HG03095 (cell line): ENCODE results near the gene SIT1.

Source experiments
- ATAC-seq: cut with Tn5 transposase; IDR thresholded peaks from one replicate; pipeline ENCODE4 v1.9.1; 2021; ENCODE audit warnings: moderate library complexity; ENCODE audit not compliant: unreplicated experiment

Gene SIT1

DNA sequence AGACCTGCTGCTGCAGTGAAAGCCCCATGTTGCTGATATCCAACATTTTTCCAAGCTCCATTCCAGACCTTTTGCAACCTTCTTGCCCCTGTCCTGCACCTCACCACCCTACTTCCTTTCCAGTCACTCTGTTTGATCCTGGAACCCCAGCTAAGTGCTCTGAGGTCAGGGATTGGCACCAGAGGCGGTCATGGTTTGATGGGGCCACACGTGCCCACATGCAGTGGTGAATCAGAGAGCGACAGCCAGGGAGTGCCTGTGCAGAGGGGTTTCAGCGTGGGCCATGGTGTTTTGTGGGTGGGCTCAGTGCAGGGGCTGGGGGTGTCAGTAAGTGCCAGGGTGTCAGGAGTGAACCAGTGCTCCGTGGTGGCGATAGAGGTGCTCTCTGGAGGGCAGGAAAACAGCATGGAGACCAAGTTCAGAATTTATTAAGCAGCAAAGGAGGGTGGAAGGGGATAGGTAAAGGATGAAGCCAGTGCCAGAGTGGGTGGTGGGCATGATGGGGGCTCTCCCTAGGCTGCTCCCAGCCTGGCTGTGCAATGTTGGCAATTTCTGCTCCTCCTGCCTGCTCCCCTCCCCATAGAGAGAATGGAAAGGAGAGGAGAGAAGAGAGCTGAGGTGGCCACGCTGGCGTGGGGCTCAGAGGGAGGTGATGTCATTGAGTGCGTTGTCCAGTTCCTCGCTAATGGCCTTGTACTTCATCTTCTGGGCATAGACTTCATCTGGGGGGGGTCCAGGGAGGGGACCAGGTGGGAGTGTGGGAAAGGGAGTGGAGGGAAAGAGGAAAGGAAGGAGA is 32.0 kb upstream of the SIT1 start:
- no peak for ATAC-seq

DNA sequence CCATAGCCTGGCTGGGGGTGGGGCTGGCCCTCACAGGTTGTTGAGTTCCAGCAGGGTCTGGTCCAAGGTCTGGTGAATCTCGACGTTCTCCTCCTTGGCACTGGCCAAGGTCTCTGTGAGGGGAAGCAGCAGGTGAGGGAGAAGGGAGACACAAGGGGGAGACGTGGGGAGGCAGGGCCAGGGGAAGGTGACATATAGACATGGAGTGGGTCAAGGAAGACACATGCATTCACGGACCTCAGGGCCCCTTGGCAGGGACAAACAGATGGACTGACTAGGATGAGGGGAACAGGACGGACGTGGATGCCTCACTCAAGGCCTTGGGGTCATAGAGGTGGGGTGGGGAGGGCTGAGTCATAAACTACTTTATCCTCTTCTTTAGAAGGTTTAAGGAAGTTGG is 31.3 kb upstream of the SIT1 start:
- ATAC-seq, result no peak

DNA sequence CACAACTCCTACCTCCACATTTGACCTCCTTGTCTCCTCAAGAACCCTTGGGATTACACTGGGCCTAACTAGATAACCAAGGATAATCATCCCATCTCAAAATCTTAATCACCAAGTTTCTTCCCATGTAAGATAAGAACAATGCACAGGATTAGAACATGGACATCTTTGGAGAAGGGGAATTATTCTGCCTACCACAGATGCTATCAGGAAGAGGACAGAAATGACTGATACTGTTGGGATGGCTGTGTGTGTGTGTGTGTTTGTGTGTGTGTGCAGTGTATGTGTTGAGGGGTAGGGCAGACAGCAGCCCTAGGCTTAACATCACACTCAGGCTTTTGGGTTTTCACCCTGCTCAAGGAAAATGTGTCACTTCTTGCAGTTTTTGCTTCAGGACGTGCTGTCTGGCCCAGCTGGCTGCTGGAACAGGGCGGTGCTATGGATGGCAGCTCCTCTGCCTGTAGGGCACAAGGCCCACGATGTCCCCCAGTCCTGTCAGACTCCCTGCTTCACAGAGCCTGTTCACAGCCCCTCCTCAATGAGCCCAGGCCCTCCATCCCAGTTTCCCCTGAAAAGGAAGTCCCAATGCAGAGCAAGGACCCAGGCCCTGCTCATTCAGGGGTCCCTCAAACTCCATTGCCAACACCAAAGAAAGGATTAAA is 30.7 kb upstream of the SIT1 start:
- no peak for ATAC-seq

DNA sequence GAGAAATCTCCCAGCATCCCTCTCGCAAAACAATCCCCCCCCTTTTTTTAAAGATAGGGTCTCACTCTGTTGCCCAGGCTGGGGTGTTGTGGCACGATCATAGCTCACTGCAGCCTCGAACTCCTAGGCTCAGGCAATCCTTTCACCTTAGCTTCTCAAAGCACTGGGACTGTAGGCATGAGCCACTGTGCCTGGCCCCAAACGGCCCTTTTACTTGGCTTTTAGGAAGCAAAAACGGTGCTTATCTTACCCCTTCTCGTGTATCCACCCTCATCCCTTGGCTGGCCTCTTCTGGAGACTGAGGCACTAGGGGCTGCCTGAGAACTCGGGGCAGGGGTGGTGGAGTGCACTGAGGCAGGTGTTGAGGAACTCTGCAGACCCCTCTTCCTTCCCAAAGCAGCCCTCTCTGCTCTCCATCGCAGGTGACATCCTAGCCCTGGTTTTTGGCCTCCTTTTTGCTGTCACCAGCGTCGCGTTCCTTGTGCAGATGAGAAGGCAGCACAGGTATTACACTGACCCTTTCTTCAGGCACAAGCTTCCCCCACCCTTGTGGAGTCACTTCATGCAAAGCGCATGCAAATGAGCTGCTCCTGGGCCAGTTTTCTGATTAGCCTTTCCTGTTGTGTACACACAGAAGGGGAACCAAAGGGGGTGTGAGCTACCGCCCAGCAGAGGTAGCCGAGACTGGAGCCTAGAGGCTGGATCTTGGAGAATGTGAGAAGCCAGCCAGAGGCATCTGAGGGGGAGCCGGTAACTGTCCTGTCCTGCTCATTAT is 29.8 kb upstream of the SIT1 start:
- no peak for ATAC-seq

DNA sequence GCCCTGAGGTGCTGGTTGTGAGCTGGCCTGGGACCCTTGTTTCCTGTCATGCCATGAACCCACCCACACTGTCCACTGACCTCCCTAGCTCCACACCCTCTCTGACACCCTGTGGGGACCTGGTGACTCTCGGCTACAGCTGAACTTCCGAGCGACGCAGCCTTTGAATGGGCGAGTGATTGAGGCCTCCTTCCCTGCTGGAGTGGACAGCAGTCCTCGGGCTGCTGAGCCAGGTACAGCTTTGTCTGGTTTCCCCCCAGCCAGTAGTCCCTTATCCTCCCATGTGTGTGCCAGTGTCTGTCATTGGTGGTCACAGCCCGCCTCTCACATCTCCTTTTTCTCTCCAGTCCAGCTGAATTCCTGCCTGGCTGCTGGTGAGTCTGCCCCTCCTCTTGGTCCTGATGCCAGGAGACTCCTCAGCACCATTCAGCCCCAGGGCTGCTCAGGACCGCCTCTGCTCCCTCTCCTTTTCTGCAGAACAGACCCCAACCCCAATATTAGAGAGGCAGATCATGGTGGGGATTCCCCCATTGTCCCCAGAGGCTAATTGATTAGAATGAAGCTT is 29.1 kb upstream of the SIT1 start:
- ATAC-seq, result no peak

DNA sequence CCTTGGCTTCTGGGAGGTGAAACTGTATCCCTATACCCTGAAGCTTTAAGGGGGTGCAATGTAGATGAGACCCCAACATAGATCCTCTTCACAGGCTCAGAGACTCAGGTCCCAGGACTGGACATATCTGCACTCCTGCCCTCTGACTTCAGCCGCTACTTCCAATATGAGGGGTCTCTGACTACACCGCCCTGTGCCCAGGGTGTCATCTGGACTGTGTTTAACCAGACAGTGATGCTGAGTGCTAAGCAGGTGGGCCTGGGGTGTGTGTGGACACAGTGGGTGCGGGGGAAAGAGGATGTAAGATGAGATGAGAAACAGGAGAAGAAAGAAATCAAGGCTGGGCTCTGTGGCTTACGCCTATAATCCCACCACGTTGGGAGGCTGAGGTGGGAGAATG is 28.4 kb upstream of the SIT1 start:
- no peak for ATAC-seq

DNA sequence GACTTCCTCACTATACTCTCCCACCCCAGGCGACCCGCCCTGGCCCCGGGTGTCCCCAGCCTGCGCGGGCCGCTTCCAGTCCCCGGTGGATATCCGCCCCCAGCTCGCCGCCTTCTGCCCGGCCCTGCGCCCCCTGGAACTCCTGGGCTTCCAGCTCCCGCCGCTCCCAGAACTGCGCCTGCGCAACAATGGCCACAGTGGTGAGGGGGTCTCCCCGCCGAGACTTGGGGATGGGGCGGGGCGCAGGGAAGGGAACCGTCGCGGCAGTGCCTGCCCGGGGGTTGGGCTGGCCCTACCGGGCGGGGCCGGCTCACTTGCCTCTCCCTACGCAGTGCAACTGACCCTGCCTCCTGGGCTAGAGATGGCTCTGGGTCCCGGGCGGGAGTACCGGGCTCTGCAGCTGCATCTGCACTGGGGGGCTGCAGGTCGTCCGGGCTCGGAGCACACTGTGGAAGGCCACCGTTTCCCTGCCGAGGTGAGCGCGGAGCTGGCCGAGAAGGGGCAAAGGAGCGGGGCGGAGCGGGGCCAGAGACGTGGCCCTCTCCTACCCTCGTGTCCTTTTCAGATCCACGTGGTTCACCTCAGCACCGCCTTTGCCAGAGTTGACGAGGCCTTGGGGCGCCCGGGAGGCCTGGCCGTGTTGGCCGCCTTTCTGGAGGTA is 25.1 kb upstream of the SIT1 start:
- ATAC-seq, result no peak

DNA sequence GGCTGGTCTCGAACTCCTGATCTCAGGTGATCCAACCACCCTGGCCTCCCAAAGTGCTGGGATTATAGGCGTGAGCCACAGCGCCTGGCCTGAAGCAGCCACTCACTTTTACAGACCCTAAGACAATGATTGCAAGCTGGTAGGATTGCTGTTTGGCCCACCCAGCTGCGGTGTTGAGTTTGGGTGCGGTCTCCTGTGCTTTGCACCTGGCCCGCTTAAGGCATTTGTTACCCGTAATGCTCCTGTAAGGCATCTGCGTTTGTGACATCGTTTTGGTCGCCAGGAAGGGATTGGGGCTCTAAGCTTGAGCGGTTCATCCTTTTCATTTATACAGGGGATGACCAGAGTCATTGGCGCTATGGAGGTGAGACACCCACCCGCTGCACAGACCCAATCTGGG is 24.5 kb upstream of the SIT1 start:
- ATAC-seq, result no peak

DNA sequence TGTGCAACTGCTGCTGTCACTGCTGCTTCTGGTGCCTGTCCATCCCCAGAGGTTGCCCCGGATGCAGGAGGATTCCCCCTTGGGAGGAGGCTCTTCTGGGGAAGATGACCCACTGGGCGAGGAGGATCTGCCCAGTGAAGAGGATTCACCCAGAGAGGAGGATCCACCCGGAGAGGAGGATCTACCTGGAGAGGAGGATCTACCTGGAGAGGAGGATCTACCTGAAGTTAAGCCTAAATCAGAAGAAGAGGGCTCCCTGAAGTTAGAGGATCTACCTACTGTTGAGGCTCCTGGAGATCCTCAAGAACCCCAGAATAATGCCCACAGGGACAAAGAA is 23.3 kb upstream of the SIT1 start:
- no peak for ATAC-seq

DNA sequence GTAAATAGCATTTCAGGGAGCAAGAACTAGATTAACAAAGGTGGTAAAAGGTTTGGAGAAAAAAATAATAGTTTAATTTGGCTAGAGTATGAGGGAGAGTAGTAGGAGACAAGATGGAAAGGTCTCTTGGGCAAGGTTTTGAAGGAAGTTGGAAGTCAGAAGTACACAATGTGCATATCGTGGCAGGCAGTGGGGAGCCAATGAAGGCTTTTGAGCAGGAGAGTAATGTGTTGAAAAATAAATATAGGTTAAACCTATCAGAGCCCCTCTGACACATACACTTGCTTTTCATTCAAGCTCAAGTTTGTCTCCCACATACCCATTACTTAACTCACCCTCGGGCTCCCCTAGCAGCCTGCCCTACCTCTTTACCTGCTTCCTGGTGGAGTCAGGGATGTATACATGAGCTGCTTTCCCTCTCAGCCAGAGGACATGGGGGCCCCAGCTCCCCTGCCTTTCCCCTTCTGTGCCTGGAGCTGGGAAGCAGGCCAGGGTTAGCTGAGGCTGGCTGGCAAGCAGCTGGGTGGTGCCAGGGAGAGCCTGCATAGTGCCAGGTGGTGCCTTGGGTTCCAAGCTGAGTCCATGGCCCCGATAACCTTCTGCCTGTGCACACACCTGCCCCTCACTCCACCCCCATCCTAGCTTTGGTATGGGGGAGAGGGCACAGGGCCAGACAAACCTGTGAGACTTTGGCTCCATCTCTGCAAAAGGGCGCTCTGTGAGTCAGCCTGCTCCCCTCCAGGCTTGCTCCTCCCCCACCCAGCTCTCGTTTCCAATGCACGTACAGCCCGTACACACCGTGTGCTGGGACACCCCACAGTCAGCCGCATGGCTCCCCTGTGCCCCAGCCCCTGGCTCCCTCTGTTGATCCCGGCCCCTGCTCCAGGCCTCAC is 22.6 kb upstream of the SIT1 start, which contains the start of gene CA9:
TSS of gene CA9 (plus strand) at position 797 of the 893 bp plus-strand sequence. CDS start at position 829, 32 bp downstream.
- ATAC-seq, result no peak

DNA sequence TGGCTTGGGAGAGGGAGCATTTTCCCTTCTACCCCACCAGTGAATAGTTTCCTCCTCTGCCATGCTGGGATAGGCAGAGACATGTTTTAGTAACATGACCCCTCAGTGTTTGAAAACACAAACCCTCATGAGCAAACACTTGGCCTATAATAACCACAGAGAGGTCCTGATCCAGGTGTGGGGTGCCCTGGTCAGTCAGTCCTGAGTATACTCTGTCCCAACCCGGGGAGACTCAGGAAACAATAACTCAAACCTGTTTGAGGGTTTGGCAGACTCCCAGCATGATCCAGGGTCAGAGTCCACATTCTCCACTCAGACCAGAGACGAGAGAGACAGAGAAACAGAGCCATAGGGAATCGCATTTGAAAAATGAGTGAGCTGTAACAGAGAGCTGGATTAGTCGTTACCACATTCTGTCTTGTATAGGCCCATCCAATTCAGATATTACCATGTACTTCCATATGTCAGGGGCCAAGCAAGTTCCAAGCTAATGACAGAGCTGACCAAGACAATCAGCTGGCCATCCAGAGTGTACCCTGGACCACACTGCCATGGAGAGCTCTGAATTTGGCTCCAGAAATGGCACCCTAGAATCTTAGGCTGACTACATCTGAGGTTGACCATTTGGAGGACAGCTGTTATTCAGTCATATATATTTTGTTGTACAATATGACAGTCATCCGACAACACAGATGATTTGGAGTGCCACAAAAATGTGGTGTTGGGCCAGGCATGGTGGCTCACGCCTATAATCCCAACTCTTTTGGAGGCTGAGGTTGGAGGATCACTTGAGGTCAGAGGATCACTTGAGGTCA is 18.8 kb upstream of the SIT1 start:
- no peak for ATAC-seq

DNA sequence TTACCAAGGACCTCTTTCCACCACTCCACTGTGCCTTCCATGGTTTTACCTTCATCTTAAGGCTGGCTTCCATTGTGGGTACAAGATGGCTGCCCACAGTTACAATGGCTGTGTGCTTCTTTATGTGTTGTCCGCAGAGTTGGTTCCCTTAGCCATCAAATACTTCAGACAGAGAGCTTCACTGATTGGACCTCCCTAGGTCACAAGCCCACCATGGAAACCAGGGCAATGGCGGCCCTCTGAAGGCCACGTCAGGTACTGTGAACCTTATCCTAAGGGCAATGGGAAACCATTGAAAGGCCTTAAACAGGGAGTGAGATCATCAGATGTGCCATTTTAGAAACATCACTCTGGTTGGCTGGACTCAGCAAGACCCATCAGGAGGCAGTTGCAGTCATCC is 17.2 kb upstream of the SIT1 start:
- ATAC-seq, result no peak

DNA sequence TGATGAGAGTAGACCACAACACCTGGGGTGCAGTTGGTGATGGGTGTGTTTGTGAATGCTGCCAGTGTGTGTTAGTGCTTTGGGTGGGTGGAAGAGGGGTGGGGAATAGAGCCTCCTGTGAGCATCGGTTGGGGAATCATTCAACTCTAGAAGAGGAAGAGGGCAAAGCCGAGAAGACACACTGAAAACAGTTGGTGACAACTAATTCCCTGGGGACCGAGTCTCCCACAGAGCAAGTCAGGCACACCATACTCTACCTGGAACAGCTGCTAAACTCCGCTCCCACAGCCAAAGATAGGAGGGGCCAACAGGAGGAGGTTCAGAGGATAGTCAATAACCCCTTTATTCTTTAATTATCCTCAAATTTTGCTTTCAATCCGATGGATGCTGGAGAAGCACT is 15.8 kb upstream of the SIT1 start:
- no peak for ATAC-seq

DNA sequence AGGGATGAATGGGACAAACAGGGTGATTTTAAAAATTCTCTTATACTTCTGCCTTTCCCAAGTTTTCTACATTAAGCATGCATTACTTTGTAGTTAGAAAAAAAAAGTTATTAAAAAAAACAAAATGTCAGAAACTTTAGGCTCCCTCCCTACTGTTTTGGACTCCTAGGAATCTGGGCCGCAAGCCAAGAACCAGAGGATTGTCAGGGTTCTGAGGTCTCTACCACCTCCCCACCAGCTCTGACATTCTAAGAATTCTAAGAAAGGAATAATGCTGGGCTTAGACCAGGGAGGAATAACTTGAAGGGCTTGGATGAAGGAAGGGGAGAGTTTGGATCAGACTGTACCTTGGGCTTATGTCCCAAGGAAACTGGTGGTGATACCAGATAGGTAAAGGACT is 15.3 kb upstream of the SIT1 start:
- ATAC-seq, result no peak

DNA sequence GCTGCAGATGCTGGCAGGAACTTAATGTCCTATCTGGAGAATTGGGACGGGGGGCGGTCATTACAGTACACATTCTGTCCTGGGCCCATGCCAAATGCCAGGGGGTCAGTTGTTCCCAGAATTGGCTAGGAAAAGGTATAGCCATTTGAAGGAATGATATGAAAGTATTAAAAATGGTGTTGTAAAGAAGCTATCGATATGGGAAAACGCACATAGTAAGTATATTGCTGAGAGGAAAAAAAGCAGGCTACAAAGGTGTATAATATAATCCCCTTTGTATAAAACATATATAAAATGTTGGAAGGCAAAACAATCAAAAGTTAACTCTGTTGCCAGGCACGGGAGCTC is 14.7 kb upstream of the SIT1 start:
- no peak for ATAC-seq

DNA sequence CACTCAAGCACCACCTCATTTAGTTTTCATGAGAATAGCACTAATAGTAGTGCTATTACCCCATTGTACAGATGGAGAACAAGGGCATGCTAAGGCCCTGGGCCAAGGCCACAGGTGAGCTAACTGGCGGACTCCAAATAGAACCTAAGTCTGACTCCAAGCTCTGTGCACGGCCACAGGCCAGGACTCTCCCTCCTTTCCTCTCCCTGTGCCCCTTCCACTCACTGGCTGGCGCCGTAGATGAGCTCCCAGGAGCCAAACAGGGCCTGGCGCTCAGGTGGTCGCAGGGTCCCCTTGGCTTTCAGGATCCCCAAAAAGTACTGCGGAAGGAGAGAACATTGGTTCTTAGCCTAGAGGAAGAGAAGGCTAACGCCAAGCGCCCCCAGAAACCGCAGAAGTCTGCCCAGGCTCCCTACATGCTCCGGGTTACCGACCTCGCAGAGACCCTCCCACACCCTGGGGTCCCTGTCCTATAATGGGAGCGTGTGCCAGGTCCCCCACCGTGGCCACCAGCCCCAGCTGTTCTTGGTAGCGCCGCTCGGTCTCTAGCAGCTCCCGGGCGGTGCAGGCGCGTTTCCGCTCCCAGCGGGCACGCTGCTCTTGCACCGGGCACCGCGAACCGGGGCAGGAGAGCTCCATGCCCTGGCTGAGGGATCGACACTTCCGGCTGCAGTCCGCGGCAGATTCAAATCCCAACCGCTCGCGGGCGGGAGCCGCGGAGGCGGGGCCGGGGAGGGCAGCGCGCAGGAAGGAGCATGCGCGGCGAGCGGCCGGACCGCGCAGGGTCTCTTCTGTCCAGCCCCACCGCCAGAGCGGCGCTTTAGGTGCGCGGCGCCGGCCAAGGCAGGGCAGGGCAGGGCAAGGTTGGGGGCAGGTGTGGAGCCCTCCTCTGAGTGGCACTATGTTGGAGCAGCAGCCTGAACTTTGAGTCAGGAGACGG is 14.1 kb upstream of the SIT1 start, which contains the start of gene ARHGEF39:
TSS of gene ARHGEF39 (minus strand) at position 665 of the 940 bp plus-strand sequence. CDS start at position 639, 26 bp downstream.
- ATAC-seq, result peak; percentile 61

DNA sequence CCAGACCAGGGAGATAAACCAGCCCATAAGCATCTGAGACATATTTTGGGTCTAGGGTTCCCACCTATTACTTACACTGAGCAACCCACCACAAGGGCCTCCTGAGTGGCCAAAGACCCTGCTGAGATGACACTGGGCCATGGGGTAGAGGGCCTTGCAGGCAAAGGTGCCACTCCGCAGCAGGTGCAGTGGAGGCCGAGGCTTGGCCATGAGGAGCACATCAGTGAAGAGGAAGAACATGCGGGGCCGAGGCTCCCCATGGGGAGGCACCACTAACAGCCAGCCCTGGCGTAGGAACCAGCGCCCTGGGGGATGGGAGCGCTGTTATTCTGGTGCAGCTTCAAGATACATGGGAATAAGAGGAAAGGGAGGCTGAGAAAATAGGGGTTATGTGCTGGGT is 11.7 kb upstream of the SIT1 start:
- ATAC-seq, result no peak

DNA sequence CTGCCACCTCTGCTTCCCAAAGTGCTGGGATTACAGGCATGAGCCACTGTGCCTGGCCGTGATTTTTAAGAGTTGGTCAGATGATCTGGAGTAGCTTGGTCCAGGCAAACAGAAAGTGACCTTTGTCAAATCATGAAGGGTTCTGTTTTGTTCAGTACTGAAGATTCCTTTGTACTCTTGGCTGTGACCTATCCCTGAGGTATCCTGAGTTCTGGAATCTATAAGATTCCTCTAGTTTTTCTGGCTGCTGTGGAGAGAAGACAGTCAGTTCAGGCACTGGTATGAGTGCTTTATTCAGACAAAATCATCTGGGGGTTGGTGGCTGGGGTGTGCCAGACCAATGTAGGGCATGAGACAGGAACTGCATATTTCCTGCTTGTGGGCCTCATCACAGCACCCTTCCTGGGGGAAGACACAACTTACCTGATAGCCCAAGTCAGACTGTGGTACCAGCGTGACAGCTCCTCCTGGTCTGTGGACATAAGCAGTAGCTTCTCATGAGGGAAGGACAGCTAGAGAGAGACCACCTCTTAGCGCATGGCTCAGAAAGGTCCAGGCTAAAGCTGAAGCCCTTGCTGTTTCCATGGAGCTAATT is 11.1 kb upstream of the SIT1 start:
- ATAC-seq, result no peak
